Tibial artery (tissue), 4 donors: Measurements from ENCODE around the gene FRMD4A.
"Not testable (repeated sequence)": the region's sequence is repeated elsewhere in the genome, so short reads cannot be mapped to it uniquely, and the experiment has no call there.

Experiments used
- DNase-seq, 2 donors: peaks; one replicate each; pipeline ENCODE4 v3.0.0-alpha.2; 2019
- H3K27ac ChIP-seq, 2 donors: fragments of 200-600 bp; sonication (generic) in 1 of 2; 1 replicate in 1 of 2; 2 replicates in 1 of 2; pipeline ENCODE4 v1.5.1; 2018 to 2019; ENCODE audit warnings: mild to moderate bottlenecking in 1 of 2
- H3K27me3 ChIP-seq, 2 donors: fragments of 200-600 bp; sonication (generic) in 1 of 2; one replicate each; pipeline versions ENCODE4 v1.5.1 to v1.6.0; 2016 to 2019
- H3K36me3 ChIP-seq, 3 donors: fragments of 200-600 bp; sonication (generic) in 2 of 3; one replicate each; pipeline ENCODE4 v1.5.1; 2016 to 2019; ENCODE audit warnings: mild to moderate bottlenecking in 2 of 3
- H3K4me1 ChIP-seq, 4 donors: fragments of 200-600 bp; sonication (generic) in 2 of 4; 1 replicate in 3 of 4; 2 replicates in 1 of 4; pipeline ENCODE4 v1.5.1; 2016 to 2019
- H3K4me3 ChIP-seq, 2 donors: fragments of 200-600 bp; sonication (generic) in 1 of 2; 1 replicate in 1 of 2; 2 replicates in 1 of 2; pipeline ENCODE4 v1.5.1; 2018 to 2019; ENCODE audit warnings: mild to moderate bottlenecking in 2 of 2
- H3K9me3 ChIP-seq, 3 donors: fragments of 200-600 bp; sonication (generic) in 1 of 3; one replicate each; pipeline ENCODE4 v1.5.1; 2016 to 2019
- CTCF ChIP-seq, 2 experiments: fragments of 200-600 bp in 1 of 2; fragments of 450-650 bp in 1 of 2; IDR thresholded peaks; one replicate each; pipeline ENCODE4 v1.5.1; 2017 to 2019; ENCODE audit warnings: antibody characterized with exemption in 2 of 2, mild to moderate bottlenecking in 1 of 2, moderate library complexity in 1 of 2
- intact Hi-C: fragments of 100-400 bp; cut with DNase I; formaldehyde crosslinking; loops from one replicate; pipeline ENCODE4 v1.15.0; 2023; ENCODE audit warnings: low total_unique reads

The FRMD4A gene

GRCh38 chr10:14208231-14208630 is 122.5 kb downstream of the FRMD4A start:
- Histone ChIP-seq H3K9me3 (no peaks in the 10 kb centered on the region), H3K4me3 (no peak overlapping the region), H3K27ac (no peak overlapping the region), H3K4me1 (no peaks in the 10 kb centered on the region), H3K27me3 (no peaks in the 10 kb centered on the region), H3K36me3 (no peaks in the 10 kb centered on the region)
- TF ChIP-seq CTCF (IDR thresholded peaks at IDR 0.05), result no peak
- no peak for DNase-seq
- intact Hi-C loops, result loop anchor here (10.0 kb wide), 1 partner anchor 777 kb away; no protein-coding TSS in a partner anchor

GRCh38 chr10:14205233-14205632 is 125.5 kb downstream of the FRMD4A start:
- intact Hi-C loops, result loop anchor here (10.0 kb wide), 1 partner anchor 780 kb away; no protein-coding TSS in a partner anchor
- DNase-seq, result no peak
- H3K9me3 ChIP-seq, result no peaks in the 10 kb centered on the region
- H3K4me3 ChIP-seq, result no peak overlapping the region
- no peak for TF ChIP-seq CTCF (IDR thresholded peaks at IDR 0.05)
- H3K27me3 ChIP-seq, result peaks cover 0 to 18% of the 10 kb centered on the region in 2 donors
- H3K4me1 ChIP-seq, result no peaks in the 10 kb centered on the region
- H3K27ac ChIP-seq, result no peak overlapping the region
- no peaks in the 10 kb centered on the region for H3K36me3 ChIP-seq

DNA sequence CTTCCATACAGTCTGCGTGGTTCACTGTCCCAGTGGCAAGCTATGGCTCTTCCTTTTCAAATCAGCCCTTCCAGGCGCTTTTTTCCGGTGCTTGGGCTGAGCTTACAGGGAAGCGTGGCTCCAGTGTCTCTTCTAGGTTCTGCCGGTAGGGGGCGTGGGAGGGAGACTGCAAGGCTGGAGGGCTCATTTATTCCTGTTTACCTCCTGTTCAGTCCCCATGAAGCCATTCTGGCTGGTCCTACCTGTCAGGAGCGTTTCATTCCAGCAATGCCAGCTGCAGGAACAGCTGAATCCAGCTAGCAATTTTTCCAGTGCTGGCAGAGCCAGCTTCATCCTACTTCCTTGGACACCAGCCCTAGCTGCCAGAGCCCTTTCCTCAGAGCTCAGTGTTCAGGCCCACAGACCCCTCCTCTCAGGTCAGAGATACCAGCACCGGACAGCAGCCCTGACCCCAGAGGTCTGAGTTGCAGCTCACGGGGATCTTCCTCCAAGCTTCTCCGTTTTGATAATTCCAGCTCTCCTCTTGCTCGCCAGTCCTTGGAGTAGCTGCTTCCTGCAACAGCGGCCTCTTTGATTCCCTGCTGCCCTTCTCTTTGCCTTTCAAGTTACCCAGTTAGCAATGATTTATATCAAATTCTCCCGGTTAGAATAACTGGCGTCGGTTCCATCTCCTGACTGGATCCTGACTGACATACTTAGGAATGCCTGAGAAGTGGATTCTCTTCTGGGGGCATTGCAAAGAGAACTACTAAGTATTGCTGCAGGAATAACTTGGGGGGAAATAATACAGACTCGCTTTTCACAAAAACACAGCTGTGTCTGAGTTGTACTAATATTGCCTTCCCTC is 129.8 kb downstream of the FRMD4A start:
- Histone ChIP-seq H3K4me3 (no peak overlapping the region), H3K9me3 (no peaks in the 10 kb centered on the region), H3K4me1 (no peaks in the 10 kb centered on the region), H3K36me3 (no peaks in the 10 kb centered on the region), H3K27me3 (peaks cover 0 to 44% of the 10 kb centered on the region in 2 donors), H3K27ac (no peak overlapping the region)
- intact Hi-C loops, result loop anchor here (10.0 kb wide), 1 partner anchor 784 kb away; no protein-coding TSS in a partner anchor
- DNase-seq, result no peak
- no peak for TF ChIP-seq CTCF (IDR thresholded peaks at IDR 0.05)

- H3K4me3 ChIP-seq, DNase-seq, H3K4me1 ChIP-seq, H3K27ac ChIP-seq, H3K36me3 ChIP-seq, H3K9me3 ChIP-seq: not testable (repeated sequence)
- H3K27me3 ChIP-seq, result peaks cover 0 to 49% of the 10 kb centered on the region in 2 donors
- intact Hi-C loops, result loop anchor here (5.0 kb wide), 2 partner anchors 278 to 417 kb away; no protein-coding TSS in a partner anchor
Observed at GRCh38 chr10:14199098-14199497, 131.6 kb downstream of the FRMD4A start.

- Histone ChIP-seq H3K27ac (no peak overlapping the region), H3K27me3 (peaks cover 0 to 49% of the 10 kb centered on the region in 2 donors), H3K9me3 (no peaks in the 10 kb centered on the region), H3K4me3 (no peak overlapping the region), H3K36me3 (no peaks in the 10 kb centered on the region), H3K4me1 (no peaks in the 10 kb centered on the region)
- DNase-seq, result no peak
- TF ChIP-seq CTCF (IDR thresholded peaks at IDR 0.05), result no peak
- intact Hi-C loops, result loop anchor here (5.0 kb wide), 2 partner anchors 279 to 416 kb away; no protein-coding TSS in a partner anchor
Observed at GRCh38 chr10:14198078-14198477, 132.6 kb downstream of the FRMD4A start.

DNA sequence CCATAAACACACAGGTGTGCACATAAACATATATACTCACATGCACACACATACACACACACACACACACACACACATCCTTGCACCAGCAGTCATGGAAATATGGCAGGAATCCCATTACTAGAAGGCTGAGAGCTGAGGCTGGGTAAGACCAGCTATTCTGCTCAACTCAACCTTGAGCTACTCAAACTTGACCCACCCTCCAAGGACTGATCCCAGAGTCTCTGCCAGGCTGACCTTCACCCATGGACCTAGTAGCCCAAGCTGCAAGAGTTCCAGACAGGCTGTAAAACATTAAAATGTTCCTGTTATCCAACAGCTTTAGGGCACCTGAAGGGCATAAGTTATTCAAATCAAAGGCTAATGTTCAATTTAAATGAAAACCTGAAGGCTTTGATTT is 134.6 kb downstream of the FRMD4A start:
- no peak for DNase-seq
- intact Hi-C loops, result loop anchor here (5.0 kb wide), 2 partner anchors 281 to 414 kb away; no protein-coding TSS in a partner anchor
- no peak for TF ChIP-seq CTCF (IDR thresholded peaks at IDR 0.05)
- Histone ChIP-seq H3K4me3 (no peak overlapping the region), H3K9me3 (no peaks in the 10 kb centered on the region), H3K27me3 (peaks cover 0 to 40% of the 10 kb centered on the region in 2 donors), H3K27ac (no peak overlapping the region), H3K4me1 (no peaks in the 10 kb centered on the region), H3K36me3 (no peaks in the 10 kb centered on the region)
